ENCODE measurements around the gene FMC1. TPM values are rescaled to one million over a fixed set of nuclear protein-coding genes. Genes with fewer than 3 reads are reported as not detected.

The FMC1 gene
- total and polyA plus RNA-seq, 5 donors from 2014 or later, result 3.4 to 56.8 (median 56.4) TPM

DNA sequence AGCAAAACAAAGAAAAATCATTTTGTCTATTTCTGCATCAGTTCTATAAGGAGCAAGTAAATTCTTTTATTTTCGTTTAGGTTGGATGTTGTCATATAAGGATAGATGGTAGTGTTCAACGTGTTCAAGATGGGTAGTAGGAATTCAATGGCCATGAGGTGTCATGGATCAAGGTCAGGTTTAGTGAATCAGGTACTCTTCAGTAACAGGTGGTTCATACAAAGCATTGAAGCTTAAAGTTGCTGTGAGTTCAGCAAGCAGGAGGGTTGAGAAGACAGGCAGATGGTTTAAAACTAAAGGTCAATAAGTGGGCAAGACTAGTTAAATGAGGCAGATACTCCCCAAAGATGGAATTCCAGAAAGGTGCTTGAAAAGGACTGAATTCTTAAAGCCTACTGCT lies 24.2 kb downstream of the FMC1 start:
- H3K9me3 ChIP-seq (ENCODE audit: control insufficient read depth in 2 of 2, low read length in 2 of 2), result no peaks in the 10 kb centered on the region
- DNase-seq (no peak), ATAC-seq (ENCODE audit: low read depth in 2 of 2) (no peak)
- H3K27ac ChIP-seq (ENCODE audit: insufficient read depth, low read length, poor library complexity, severe bottlenecking), result no peak overlapping the region
- Mint-ChIP-seq H3K4me1 (peaks cover 43 to 81% (median 66%) of the 10 kb centered on the region in 4 donors), H3K4me3 (peak overlapping the region in 2 of 4 donors; percentile 13 to 67), H3K27ac (peak overlapping the region in 2 of 3 donors; percentile 8 to 57), H3K9me3 (no peaks in the 10 kb centered on the region), H3K36me3 (peaks cover 14% of the 10 kb centered on the region), H3K27me3 (peaks cover 5% of the 10 kb centered on the region)
- H3K4me3 ChIP-seq (ENCODE audit: low read depth, low read length), result no peak overlapping the region
- H3K4me1 ChIP-seq (ENCODE audit: control insufficient read depth, insufficient read depth, low read length, poor library complexity, severe bottlenecking), result peaks cover 66% of the 10 kb centered on the region
- H3K27me3 ChIP-seq (ENCODE audit: control insufficient read depth, insufficient read depth, low read length), result no peaks in the 10 kb centered on the region
- H3K36me3 ChIP-seq (ENCODE audit: control insufficient read depth, insufficient read depth, low read length), result peaks cover 34% of the 10 kb centered on the region

DNA sequence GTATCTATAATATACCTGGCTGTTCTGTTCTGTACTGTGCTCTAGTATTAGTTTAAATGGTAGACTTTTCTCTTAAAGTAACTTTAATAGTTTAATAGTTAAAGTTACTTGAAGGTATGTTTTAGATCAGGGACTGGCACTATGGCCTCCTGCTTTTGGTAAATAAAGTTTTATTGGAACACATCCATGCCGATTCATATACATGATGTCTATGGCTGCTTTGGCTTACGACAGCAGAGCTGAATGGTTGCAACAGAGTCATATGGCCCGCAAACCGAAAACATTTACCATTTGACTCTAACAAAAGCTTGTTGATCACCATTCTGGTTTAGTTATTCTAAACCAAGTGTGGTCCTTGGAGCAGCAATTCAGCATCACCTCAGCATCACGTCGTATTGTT lies 25.3 kb downstream of the FMC1 start:
- no peak for ATAC-seq (ENCODE audit: low read depth in 2 of 2)
- no peaks in the 10 kb centered on the region for H3K9me3 ChIP-seq (ENCODE audit: control insufficient read depth in 2 of 2, low read length in 2 of 2)
- Mint-ChIP-seq H3K27ac (no peak overlapping the region), H3K9me3 (no peaks in the 10 kb centered on the region), H3K4me3 (peak overlapping the region in 3 of 4 donors; percentile 19 to 48 (median 23)), H3K27me3 (no peaks in the 10 kb centered on the region), H3K4me1 (peaks cover 39 to 81% (median 68%) of the 10 kb centered on the region in 4 donors), H3K36me3 (peaks cover 14% of the 10 kb centered on the region)
- H3K4me1 ChIP-seq (ENCODE audit: control insufficient read depth, insufficient read depth, low read length, poor library complexity, severe bottlenecking), result peaks cover 69% of the 10 kb centered on the region
- peaks cover 34% of the 10 kb centered on the region for H3K36me3 ChIP-seq (ENCODE audit: control insufficient read depth, insufficient read depth, low read length)
- H3K27me3 ChIP-seq (ENCODE audit: control insufficient read depth, insufficient read depth, low read length), result no peaks in the 10 kb centered on the region
- no peak overlapping the region for H3K27ac ChIP-seq (ENCODE audit: insufficient read depth, low read length, poor library complexity, severe bottlenecking)
- H3K4me3 ChIP-seq (ENCODE audit: low read depth, low read length), result no peak overlapping the region
- DNase-seq, result no peak

DNA sequence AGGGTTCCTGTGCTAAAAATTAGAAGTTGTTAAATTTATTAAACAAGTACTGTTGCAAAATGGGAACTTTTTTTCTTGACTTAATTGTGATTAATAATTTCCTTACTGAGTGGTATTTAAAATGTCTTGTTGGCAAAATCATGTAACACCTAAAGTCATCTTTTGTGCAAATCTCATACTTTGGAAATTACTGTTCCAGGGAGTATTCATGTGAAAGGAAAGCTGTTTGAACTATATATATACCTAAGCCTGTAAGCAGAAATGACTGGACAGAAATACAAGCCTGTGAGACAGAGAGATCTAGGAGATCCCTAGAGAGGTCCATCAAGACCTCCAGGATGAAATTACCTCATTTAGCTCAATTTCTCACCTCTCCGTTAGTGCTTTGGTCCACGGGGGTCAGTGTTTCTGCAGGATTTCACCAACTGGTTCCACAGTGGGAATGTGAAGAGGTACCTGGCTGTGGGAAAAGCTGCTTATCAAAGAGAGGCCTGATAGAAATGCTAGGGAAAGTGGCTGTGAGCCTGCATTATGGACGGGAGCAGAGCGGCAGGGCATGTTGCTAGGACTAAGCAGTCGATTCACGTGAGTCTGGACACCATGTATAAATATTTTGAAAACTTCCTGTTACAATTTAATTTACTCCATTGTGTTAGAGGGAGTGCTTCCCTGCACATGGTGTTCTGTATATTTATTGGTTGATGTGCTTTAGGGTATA lies 26.5 kb downstream of the FMC1 start:
- H3K36me3 Mint-ChIP-seq, result peaks cover 14% of the 10 kb centered on the region
- peaks cover 36 to 80% (median 67%) of the 10 kb centered on the region in 4 donors for H3K4me1 Mint-ChIP-seq
- H3K27me3 Mint-ChIP-seq, result no peaks in the 10 kb centered on the region
- Histone ChIP-seq H3K36me3 (ENCODE audit: control insufficient read depth, insufficient read depth, low read length) (peaks cover 35% of the 10 kb centered on the region), H3K27me3 (ENCODE audit: control insufficient read depth, insufficient read depth, low read length) (no peaks in the 10 kb centered on the region), H3K27ac (ENCODE audit: insufficient read depth, low read length, poor library complexity, severe bottlenecking) (no peak overlapping the region), H3K9me3 (ENCODE audit: control insufficient read depth in 2 of 2, low read length in 2 of 2) (no peaks in the 10 kb centered on the region), H3K4me3 (ENCODE audit: low read depth, low read length) (peak overlapping the region; percentile 0), H3K4me1 (ENCODE audit: control insufficient read depth, insufficient read depth, low read length, poor library complexity, severe bottlenecking) (peaks cover 64% of the 10 kb centered on the region)
- no peak for DNase-seq
- H3K9me3 Mint-ChIP-seq, result no peaks in the 10 kb centered on the region
- peak overlapping the region; percentile 16 to 55 (median 30) for H3K4me3 Mint-ChIP-seq
- no peak for ATAC-seq (ENCODE audit: low read depth in 2 of 2)
- H3K27ac Mint-ChIP-seq, result no peak overlapping the region

DNA sequence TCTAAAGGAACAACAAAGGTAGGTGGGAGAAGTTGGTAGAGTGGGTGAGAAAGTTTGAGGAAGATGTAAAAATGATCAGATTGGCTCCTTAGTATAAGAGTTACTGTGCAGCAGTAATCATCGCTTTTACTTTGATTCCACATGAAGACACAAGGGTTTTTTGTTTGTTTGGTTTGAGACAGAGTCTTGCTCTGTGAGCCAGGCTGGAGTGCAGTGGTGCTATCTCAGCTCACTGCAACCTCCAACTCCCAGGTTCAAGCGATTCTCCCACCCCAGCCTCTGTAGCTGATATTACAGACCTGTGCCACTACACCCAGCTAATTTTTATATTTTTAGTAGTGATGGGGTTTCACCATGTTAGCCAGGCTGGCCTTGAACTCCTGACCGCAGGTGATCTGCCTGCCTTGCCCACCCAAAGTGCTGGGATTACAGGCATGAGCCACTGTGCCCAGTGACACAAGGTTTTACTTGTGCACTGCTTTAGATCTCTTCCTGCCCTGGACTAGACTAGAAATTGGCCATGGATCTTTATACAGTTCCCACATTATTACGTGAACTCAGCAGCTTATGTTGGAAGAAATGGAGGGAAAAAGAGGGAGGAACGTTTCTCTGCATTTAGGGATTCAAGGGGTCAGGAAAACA lies 29.3 kb downstream of the FMC1 start:
- peaks cover 14% of the 10 kb centered on the region for H3K36me3 Mint-ChIP-seq
- no peaks in the 10 kb centered on the region for H3K9me3 Mint-ChIP-seq
- peaks cover 41 to 83% (median 72%) of the 10 kb centered on the region in 4 donors for H3K4me1 Mint-ChIP-seq
- DNase-seq (no peak), ATAC-seq (ENCODE audit: low read depth in 2 of 2) (no peak)
- H3K27ac Mint-ChIP-seq, result peak overlapping the region in 1 of 3 donors; percentile 60
- H3K27me3 Mint-ChIP-seq, result no peaks in the 10 kb centered on the region
- H3K4me1 ChIP-seq (ENCODE audit: control insufficient read depth, insufficient read depth, low read length, poor library complexity, severe bottlenecking), result peaks cover 59% of the 10 kb centered on the region
- no peaks in the 10 kb centered on the region for H3K27me3 ChIP-seq (ENCODE audit: control insufficient read depth, insufficient read depth, low read length)
- peak overlapping the region; percentile 13 to 83 (median 24) for H3K4me3 Mint-ChIP-seq
- H3K36me3 ChIP-seq (ENCODE audit: control insufficient read depth, insufficient read depth, low read length), result peaks cover 31% of the 10 kb centered on the region
- H3K9me3 ChIP-seq (ENCODE audit: control insufficient read depth in 2 of 2, low read length in 2 of 2), result no peaks in the 10 kb centered on the region
- H3K27ac ChIP-seq (ENCODE audit: insufficient read depth, low read length, poor library complexity, severe bottlenecking), result no peak overlapping the region
- peak overlapping the region; percentile 1 for H3K4me3 ChIP-seq (ENCODE audit: low read depth, low read length)

DNA sequence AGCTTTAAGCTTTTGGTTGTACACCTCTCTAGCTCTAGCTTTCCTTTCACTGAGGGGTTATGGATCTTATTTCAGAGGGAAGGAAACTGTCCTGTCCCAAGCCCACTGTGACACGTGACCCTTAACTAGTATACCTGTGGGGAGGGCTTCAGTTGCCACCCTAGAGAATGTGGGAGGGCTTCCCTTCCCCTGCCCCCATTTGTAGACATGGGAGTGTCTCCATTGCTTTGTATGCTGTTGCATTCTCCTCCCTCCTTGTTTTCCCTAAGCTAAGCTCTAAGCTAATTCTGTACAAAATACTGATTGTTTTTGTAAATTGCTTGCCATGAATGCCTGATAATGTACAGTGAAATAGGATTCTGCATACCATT lies 29.8 kb downstream of the FMC1 start:
- peak overlapping the region in 2 of 4 donors; percentile 26 to 83 for H3K4me3 Mint-ChIP-seq

DNA sequence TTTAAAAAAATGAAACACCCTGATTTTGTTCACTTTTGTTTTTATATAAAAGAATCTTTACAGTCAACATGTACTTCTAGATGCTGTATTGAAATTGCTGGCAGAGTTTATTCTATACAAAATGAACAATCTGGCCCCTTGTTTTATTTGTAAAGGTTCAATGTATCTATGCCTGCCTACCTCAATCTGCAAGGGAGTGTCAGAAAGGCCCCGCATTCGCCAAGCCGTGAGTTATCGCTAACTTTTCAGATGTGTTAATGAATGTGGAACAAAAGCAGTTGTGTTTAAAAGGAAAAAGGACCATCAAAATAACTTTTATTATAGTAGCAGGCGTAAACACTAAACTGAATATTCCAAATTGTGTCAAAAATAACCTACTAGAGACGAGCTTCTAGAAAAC lies 33.1 kb downstream of the FMC1 start:
- Histone ChIP-seq H3K9me3 (ENCODE audit: control insufficient read depth in 2 of 2, low read length in 2 of 2) (no peaks in the 10 kb centered on the region), H3K27ac (ENCODE audit: insufficient read depth, low read length, poor library complexity, severe bottlenecking) (no peak overlapping the region), H3K27me3 (ENCODE audit: control insufficient read depth, insufficient read depth, low read length) (no peaks in the 10 kb centered on the region), H3K4me3 (ENCODE audit: low read depth, low read length) (no peak overlapping the region), H3K4me1 (ENCODE audit: control insufficient read depth, insufficient read depth, low read length, poor library complexity, severe bottlenecking) (peaks cover 37% of the 10 kb centered on the region), H3K36me3 (ENCODE audit: control insufficient read depth, insufficient read depth, low read length) (peaks cover 44% of the 10 kb centered on the region)
- ATAC-seq (ENCODE audit: low read depth in 2 of 2), result no peak
- Mint-ChIP-seq H3K4me1 (peaks cover 38 to 66% (median 58%) of the 10 kb centered on the region in 4 donors), H3K27ac (peak overlapping the region in 1 of 3 donors; percentile 69), H3K4me3 (no peak overlapping the region), H3K36me3 (peaks cover 17% of the 10 kb centered on the region), H3K27me3 (no peaks in the 10 kb centered on the region), H3K9me3 (no peaks in the 10 kb centered on the region)
- no peak for DNase-seq

More for the DNA sequence above, 29.8 kb downstream of the FMC1 start:
- H3K27ac Mint-ChIP-seq, result no peak overlapping the region
- Histone ChIP-seq H3K36me3 (ENCODE audit: control insufficient read depth, insufficient read depth, low read length) (peaks cover 30% of the 10 kb centered on the region), H3K27ac (ENCODE audit: insufficient read depth, low read length, poor library complexity, severe bottlenecking) (no peak overlapping the region), H3K4me1 (ENCODE audit: control insufficient read depth, insufficient read depth, low read length, poor library complexity, severe bottlenecking) (peaks cover 56% of the 10 kb centered on the region), H3K9me3 (ENCODE audit: control insufficient read depth in 2 of 2, low read length in 2 of 2) (no peaks in the 10 kb centered on the region), H3K27me3 (ENCODE audit: control insufficient read depth, insufficient read depth, low read length) (no peaks in the 10 kb centered on the region), H3K4me3 (ENCODE audit: low read depth, low read length) (peak overlapping the region; percentile 1)
- DNase-seq (no peak), ATAC-seq (ENCODE audit: low read depth in 2 of 2) (no peak)
- H3K27me3 Mint-ChIP-seq, result no peaks in the 10 kb centered on the region
- peaks cover 41 to 83% (median 71%) of the 10 kb centered on the region in 4 donors for H3K4me1 Mint-ChIP-seq
- H3K9me3 Mint-ChIP-seq, result no peaks in the 10 kb centered on the region
- H3K36me3 Mint-ChIP-seq, result peaks cover 12% of the 10 kb centered on the region

DNA sequence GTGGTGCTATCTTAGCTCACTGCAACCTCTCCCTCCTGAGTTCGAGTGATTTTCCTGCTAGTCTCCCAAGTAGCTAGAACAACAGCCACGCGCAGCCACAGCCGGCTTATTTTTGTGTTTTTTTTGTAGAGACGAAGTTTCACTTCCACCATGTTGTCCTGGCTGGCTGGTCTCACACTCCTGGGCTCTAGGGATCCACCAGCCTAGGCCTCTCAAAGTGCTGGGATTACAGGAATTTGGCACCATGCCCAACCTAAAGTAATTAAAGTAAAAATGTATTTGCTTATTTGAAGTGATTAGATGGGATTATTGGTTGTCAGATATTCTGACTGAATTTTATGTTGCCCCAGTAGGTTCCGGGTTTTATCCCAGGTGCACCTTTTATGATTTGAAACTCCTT lies 41.3 kb downstream of the FMC1 start:
- Histone ChIP-seq H3K27ac (ENCODE audit: insufficient read depth, low read length, poor library complexity, severe bottlenecking) (no peak overlapping the region), H3K4me1 (ENCODE audit: control insufficient read depth, insufficient read depth, low read length, poor library complexity, severe bottlenecking) (no peaks in the 10 kb centered on the region), H3K27me3 (ENCODE audit: control insufficient read depth, insufficient read depth, low read length) (no peaks in the 10 kb centered on the region), H3K9me3 (ENCODE audit: control insufficient read depth in 2 of 2, low read length in 2 of 2) (no peaks in the 10 kb centered on the region), H3K36me3 (ENCODE audit: control insufficient read depth, insufficient read depth, low read length) (peaks cover 62% of the 10 kb centered on the region), H3K4me3 (ENCODE audit: low read depth, low read length) (no peak overlapping the region)
- no peak for ATAC-seq (ENCODE audit: low read depth in 2 of 2)
- H3K4me3 Mint-ChIP-seq, result no peak overlapping the region
- H3K9me3 Mint-ChIP-seq, result peaks cover 0 to 2% (median 0%) of the 10 kb centered on the region in 7 donors
- no peak for DNase-seq
- peaks cover 15% of the 10 kb centered on the region for H3K36me3 Mint-ChIP-seq
- no peak overlapping the region for H3K27ac Mint-ChIP-seq
- H3K27me3 Mint-ChIP-seq, result no peaks in the 10 kb centered on the region
- peaks cover 4 to 15% (median 6%) of the 10 kb centered on the region in 4 donors for H3K4me1 Mint-ChIP-seq

Data from CD4-positive, CD25-positive, alpha-beta regulatory T cell (primary cell).